NCI-H2227 treated with DMSO at 0.1 percent for 48 hours (cell line): ENCODE data around the gene THOC2.
"Not testable (repeated sequence)": the region's sequence is repeated elsewhere in the genome, so short reads cannot be mapped to it uniquely, and the experiment has no call there.

ENCODE experiments used
- DNase-seq: peaks from one replicate; lab custom pipeline; 2025; lab: John Stamatoyannopoulos, UW

Gene THOC2

GRCh38 chrX:123675154-123675553, 57.7 kb downstream of the THOC2 start:
- no peak for DNase-seq

GRCh38 chrX:123673813-123674212, 59.0 kb downstream of the THOC2 start:
- no peak for DNase-seq

GRCh38 chrX:123665197-123665596, 67.7 kb downstream of the THOC2 start:
- no peak for DNase-seq

GRCh38 chrX:123664467-123665167, 68.2 kb downstream of the THOC2 start:
- DNase-seq: not testable (repeated sequence)

DNA sequence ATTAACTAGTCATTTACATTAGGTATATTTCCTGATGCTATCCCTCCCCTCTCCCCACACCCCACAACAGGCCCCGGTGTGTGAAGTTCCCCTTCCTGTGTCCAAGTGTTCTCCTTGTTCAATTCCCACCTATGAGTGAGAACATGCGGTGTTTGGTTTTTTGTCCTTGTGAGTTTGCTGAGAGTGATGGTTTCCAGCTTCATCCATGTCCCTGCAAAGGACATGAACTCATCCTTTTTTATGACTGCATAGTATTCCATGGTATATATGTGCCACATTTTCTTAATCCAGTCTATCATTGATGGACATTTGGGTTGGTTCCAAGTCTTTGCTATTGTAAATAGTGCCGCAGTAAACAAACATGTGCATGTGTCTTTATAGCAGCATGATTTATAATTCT, 69.1 kb downstream of the THOC2 start:
- DNase-seq: not testable (repeated sequence)

DNA sequence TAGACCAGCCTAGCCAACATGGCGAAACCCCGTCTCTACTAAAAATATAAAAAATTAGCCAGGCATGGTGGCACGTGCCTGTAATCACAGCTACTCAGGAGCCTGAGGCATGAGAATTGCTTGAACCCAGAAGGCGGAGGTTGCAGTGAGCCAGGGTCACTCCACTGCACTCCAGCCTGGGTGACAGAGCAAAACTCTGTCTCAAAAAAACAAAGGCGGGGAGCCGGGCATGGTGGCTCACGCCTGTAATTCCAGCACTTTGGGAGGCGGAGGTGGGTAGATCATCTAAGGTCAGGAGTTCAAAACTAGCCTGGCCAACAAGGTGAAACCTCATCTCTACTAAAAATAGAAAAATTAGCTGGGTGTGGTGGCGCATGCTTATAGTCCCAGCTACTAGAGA, 76.3 kb downstream of the THOC2 start:
- DNase-seq: not testable (repeated sequence)

- not testable (repeated sequence) for DNase-seq
Measured at GRCh38 chrX:123648811-123649181, 84.1 kb downstream of the THOC2 start.

DNA sequence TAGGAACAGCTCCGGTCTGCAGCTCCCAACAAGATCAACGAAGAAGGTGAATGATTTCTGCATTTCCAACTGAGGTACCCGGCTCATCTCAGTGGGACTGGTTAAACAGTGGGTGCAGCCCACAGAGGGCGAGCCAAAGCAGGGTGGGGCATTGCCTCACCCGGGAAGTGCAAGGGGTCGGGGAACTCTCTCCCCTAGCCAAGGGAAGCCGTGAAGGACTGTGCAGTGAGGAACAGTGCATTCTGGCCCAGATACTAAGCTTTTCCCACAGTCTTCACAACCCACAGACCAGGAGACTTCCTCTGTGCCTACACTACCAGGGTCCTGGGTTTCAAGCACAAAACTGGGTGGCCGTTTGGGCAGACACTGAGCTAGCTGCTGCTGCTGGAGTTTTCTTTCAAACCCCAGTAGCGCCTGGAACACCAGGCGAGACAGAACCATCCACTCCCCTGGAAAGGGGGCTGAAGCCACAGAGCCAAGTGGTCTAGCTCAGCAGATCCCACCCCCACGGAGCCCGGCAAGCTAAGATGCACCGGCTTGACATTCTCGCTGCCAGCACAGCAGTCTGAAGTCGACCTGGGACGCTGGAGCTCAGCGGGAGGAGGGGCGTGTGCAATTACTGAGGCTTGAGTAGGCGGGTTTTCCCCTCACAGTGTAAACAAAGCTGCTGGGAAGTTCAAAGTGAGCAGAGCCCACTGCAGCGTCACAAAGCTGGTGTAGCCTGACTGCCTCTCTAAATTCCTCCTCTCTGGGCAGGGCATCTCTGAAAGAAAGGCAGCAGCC, 84.6 kb downstream of the THOC2 start:
- DNase-seq: peak; percentile 92

- DNase-seq: no peak
Measured at GRCh38 chrX:123647244-123647643, 85.6 kb downstream of the THOC2 start.

DNA sequence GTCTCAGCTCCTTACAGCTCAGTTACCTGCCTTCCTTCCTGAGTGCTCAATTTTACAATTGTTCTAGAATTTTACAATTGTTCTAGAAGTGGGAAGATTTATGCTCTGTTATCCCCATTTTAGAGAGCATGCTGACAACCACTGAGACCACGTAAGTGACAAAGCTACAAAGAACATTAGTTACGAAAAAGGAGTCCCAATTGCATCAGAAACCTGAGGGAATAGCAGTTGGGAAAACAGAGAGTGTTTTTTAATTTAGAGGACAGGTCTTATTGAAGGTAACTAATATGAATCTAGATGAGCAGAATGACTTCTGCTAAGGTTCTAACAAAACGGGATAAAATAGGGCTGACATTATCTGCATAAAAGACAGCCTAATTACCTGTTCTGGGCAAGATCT, 103.3 kb downstream of the THOC2 start:
- no peak for DNase-seq

GRCh38 chrX:123626962-123627361, 105.9 kb downstream of the THOC2 start:
- no peak for DNase-seq

DNA sequence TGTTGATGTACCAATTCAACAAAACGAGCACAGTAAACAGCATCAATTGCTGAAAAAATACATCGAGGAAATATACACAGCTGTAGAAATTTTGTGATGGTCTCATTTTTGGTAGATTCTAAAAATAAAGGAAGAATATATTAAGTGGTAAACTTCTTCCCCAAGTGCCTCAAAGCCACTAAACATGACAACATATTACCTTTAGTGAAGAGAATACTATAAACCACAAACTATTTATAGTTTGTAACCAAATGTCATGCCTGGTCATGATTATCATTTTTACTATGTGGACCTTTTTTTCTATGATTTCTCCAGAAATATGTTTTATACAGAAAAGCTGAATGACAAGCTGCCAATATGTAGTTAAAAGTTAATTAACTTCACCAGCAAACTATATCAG, 106.9 kb downstream of the THOC2 start:
- DNase-seq: no peak

- no peak for DNase-seq
Measured at GRCh38 chrX:123625477-123625876, 107.4 kb downstream of the THOC2 start.

- no peak for DNase-seq
Measured at GRCh38 chrX:123617007-123617406, 115.8 kb downstream of the THOC2 start.

DNA sequence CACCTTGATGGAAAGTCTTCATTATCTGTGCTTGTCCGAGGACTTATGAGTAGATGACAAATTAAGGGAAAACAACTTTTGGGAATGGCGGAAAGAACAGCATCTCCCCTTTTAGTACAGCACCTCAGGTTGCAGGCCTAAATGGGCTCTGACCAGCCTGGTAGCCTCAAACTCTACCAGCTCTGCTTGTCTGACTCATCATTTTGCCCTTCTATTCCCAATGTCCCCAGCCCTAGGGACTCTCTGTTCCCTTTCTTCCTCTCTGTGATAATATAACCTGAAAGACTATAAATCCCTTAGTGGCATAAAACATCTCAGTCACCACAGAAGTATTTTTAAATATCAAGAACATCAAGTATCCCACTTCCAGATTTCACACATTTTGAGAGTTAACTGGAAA, 121.9 kb downstream of the THOC2 start:
- DNase-seq: no peak

GRCh38 chrX:123607806-123608205, 125.0 kb downstream of the THOC2 start:
- no peak for DNase-seq

GRCh38 chrX:123607270-123607669, 125.6 kb downstream of the THOC2 start:
- no peak for DNase-seq

GRCh38 chrX:123603491-123603890, 129.4 kb downstream of the THOC2 start:
- DNase-seq: no peak

GRCh38 chrX:123601437-123601836, 131.4 kb downstream of the THOC2 start:
- DNase-seq: no peak

GRCh38 chrX:123600181-123600580, 132.7 kb downstream of the THOC2 start:
- no peak for DNase-seq

DNA sequence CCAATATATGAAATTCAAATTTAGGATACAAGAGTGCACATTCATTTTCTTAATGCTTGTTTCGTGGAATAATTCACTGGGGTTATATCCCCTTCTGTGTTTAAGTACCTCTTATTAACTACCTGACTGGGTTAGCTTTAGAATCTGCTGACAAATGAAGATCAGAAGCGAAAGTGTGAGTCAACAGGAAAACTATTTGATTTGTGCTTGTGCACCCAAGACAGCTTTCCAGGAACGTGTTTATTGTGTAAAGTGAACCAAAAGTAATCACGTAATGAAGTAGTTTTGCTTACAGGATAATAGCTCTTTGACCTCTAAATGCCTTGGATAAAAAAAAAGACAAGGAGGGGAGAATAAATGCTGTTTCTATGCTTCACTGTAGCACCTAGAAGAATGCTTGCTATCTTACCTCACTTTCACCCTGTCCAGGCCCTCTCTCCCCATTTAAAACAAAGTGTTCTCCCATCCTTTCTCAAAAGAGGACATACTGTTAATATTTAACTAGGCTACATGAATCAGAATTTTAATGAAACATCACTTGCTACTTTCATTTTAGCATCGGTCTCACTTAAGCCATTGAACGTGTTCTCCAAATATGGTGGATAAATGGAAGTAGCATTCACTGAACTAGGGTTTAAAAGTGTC, 141.9 kb downstream of the THOC2 start:
- DNase-seq: no peak

DNA sequence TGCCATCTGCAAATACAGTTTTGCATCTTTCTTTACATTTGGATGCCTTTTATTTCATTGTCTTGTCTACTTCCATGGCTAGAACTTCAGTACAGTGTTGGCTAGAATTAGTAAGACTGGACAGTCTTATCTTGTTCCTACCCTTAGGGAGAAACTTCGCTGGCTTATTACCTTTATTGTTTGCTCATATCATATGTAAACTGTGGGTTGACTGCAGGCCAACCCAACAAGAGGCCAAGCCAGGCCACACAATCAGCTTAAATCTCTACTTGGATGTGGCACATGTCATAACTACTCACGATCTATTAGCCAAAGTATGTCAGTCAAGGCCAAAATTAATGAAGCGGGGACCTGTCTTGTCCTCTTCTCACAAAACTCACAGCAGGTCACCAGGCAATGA, 144.1 kb downstream of the THOC2 start:
- no peak for DNase-seq

- DNase-seq: no peak
Measured at GRCh38 chrX:123581586-123581985, 151.3 kb downstream of the THOC2 start.
